ENCODE measurements around the gene SOX10. TPM values are rescaled to one million over a fixed set of nuclear protein-coding genes. Genes with fewer than 3 reads are reported as not detected.

The SOX10 gene
- total and polyA plus RNA-seq, 2 of the 13 experiments (the other 11 are each of a cell fraction or from before 2014, with no cell fraction given): not detected

DNA sequence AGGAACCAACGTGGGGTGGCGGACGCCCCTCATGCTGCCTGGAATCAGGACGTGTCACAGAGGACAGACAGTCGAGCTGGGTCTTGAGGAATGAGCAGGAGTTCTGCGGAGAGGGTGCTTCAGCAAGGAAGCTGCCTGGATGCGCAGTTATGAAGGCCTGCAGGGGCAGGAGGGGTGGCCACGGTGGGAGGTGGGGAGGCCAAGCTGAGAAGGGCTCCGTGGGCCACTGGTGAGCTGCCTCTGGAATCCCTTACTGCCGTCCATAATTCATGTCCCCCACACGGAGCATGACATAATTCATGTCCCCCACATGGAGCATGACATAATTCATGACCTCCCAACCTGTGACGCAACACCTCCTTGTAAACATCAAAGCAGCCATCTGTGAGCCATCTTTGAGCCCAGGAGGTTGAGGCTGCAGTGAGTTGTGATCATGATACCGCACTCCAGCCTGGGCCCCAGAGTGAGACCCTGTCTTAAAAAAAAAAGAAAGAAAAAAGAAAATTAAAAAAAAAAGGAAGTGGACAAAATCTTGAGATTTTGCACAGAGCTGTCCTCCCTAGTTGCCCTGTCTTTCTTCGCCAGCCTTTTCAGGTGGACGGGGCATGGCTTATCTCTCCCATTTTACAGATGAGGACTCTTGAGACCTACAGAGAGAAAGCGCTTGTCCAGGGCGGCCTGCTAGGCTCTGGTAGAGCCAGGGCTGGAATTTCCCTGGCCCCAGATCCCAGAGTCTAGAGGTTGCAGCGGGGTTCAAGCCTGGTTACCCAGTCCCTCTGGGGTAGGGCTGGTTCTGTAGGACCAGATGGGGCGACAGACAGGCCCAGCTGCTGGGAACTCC, 48.5 kb upstream of the SOX10 start (continued):
- TF ChIP-seq, protein P1, sequence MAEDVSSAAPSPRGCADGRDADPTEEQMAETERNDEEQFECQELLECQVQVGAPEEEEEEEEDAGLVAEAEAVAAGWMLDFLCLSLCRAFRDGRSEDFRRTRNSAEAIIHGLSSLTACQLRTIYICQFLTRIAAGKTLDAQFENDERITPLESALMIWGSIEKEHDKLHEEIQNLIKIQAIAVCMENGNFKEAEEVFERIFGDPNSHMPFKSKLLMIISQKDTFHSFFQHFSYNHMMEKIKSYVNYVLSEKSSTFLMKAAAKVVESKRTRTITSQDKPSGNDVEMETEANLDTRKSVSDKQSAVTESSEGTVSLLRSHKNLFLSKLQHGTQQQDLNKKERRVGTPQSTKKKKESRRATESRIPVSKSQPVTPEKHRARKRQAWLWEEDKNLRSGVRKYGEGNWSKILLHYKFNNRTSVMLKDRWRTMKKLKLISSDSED (CRISPR knock-in tag; IDR thresholded peaks at IDR 0.05): no peak
- no peak for TF ChIP-seq NCOR1 (IDR thresholded peaks at IDR 0.05; ENCODE audit: borderline replicate concordance, low read length)
- 0 out of 2 replicates have a peak, but pooled peaks have one; percentile 10 for TF ChIP-seq ZNF589 (CRISPR knock-in tag; conservative IDR thresholded peaks at IDR 0.05)
- TF ChIP-seq SMAD3 (CRISPR knock-in tag; IDR thresholded peaks at IDR 0.05): no peak; the same call in 1 of the 2 replicates
- TF ChIP-seq ZNF558 (CRISPR knock-in tag; IDR thresholded peaks at IDR 0.05; ENCODE audit: borderline replicate concordance): no peak
- TF ChIP-seq U2AF1 (optimal IDR thresholded peaks at IDR 0.05; ENCODE audit: low read depth, low read length): no peak
- TF ChIP-seq TMF1 (CRISPR knock-in tag; IDR thresholded peaks at IDR 0.05; ENCODE audit: low read depth): no peak
- no peak for TF ChIP-seq FOXP4 (CRISPR knock-in tag; IDR thresholded peaks at IDR 0.05)
- TF ChIP-seq AHDC1 (CRISPR knock-in tag; IDR thresholded peaks at IDR 0.05; ENCODE audit: borderline replicate concordance): 0 out of 2 replicates have a peak, but pooled peaks have one; percentile 37
- no peak for TF ChIP-seq ZNF674 (CRISPR knock-in tag; IDR thresholded peaks at IDR 0.05; ENCODE audit: low read depth)
- TF ChIP-seq ZBTB37 (CRISPR knock-in tag; IDR thresholded peaks at IDR 0.05): no peak
- no peak for TF ChIP-seq ATRX (CRISPR knock-in tag; IDR thresholded peaks at IDR 0.05; ENCODE audit: borderline replicate concordance)
- TF ChIP-seq, protein P2, sequence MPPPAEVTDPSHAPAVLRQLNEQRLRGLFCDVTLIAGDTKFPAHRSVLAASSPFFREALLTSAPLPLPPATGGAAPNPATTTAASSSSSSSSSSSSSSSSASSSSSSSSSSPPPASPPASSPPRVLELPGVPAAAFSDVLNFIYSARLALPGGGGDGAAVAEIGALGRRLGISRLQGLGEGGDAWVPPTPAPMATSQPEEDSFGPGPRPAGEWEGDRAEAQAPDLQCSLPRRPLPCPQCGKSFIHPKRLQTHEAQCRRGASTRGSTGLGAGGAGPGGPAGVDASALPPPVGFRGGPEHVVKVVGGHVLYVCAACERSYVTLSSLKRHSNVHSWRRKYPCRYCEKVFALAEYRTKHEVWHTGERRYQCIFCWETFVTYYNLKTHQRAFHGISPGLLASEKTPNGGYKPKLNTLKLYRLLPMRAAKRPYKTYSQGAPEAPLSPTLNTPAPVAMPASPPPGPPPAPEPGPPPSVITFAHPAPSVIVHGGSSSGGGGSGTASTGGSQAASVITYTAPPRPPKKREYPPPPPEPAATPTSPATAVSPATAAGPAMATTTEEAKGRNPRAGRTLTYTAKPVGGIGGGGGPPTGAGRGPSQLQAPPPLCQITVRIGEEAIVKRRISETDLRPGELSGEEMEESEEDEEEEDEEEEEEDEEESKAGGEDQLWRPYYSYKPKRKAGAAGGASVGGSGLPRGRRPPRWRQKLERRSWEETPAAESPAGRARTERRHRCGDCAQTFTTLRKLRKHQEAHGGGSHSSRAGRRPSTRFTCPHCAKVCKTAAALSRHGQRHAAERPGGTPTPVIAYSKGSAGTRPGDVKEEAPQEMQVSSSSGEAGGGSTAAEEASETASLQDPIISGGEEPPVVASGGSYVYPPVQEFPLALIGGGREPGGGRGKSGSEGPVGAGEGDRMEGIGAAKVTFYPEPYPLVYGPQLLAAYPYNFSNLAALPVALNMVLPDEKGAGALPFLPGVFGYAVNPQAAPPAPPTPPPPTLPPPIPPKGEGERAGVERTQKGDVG (CRISPR knock-in tag; IDR thresholded peaks at IDR 0.05; ENCODE audit: borderline replicate concordance): no peak

All from HepG2 (cell line).